ENCODE measurements around the gene COG6.

The COG6 gene

GRCh38 chr13:39655569-39656324, at the start of gene COG6:
COG6 (plus strand) TSS chr13:39655662; CDS start chr13:39655727, 65 bp downstream.
- H3K36me3 Mint-ChIP-seq, result peaks cover 4% of the 10 kb centered on the region
- H3K27me3 Mint-ChIP-seq, result no peaks in the 10 kb centered on the region
- peak within 1 kb of the TSS; percentile 93 for H3K27ac Mint-ChIP-seq
- ATAC-seq (ENCODE audit: low read depth) (peak; percentile 93), DNase-seq (ENCODE audit: low spot score in 2 of 2) (peak; percentile 97 to 98)
- peaks cover 20% of the 10 kb centered on the region for H3K4me1 Mint-ChIP-seq
- peak within 1 kb of the TSS; percentile 89 for H3K4me3 Mint-ChIP-seq
- H3K9me3 Mint-ChIP-seq, result peaks cover 2% of the 10 kb centered on the region

DNA sequence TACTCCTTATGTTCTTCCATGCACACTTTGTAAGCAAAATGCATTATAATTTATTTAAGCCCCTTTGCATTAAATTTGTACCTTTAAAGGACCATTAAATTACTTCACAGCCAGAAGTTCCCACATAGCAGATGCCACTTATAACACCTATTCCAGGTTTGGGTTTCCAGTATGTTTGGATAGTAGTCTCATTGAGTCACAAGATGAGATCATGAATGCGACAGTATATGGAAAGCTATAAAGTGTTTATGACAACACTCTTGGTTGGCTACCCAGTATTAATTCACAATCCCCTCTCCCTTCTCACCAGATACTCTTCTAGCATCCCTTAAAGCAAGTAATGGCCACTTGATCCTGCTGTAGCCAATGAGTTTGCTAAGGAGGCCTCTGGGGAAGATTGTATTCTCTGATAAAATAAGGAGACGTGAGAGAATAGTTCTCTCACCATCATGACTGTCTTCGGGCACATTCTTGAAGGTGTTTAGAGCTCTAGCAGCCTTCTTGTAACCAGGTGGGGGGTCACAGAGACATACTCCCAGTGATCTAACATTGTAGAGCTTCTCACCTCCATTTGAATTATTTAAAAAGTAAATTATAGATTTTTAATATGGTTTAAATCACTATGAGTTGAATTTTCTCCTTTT, 49.7 kb upstream of the COG6 start:
- DNase-seq (ENCODE audit: low spot score in 2 of 2), result no peak
- no peak overlapping the region for H3K4me3 Mint-ChIP-seq
- peaks cover 9% of the 10 kb centered on the region for H3K4me1 Mint-ChIP-seq
- H3K27ac Mint-ChIP-seq, result no peak overlapping the region
- no peak for ATAC-seq (ENCODE audit: low read depth)
- H3K36me3 Mint-ChIP-seq, result no peaks in the 10 kb centered on the region
- peaks cover 19% of the 10 kb centered on the region for H3K27me3 Mint-ChIP-seq
- H3K9me3 Mint-ChIP-seq, result no peaks in the 10 kb centered on the region

GRCh38 chr13:39607876-39608275, 47.6 kb upstream of the COG6 start:
- Mint-ChIP-seq H3K27ac (no peak overlapping the region), H3K9me3 (no peaks in the 10 kb centered on the region), H3K4me1 (peaks cover 3% of the 10 kb centered on the region), H3K4me3 (no peak overlapping the region), H3K27me3 (peaks cover 9% of the 10 kb centered on the region), H3K36me3 (no peaks in the 10 kb centered on the region)
- ATAC-seq (ENCODE audit: low read depth), result no peak
- DNase-seq (ENCODE audit: low spot score in 2 of 2), result no peak

DNA sequence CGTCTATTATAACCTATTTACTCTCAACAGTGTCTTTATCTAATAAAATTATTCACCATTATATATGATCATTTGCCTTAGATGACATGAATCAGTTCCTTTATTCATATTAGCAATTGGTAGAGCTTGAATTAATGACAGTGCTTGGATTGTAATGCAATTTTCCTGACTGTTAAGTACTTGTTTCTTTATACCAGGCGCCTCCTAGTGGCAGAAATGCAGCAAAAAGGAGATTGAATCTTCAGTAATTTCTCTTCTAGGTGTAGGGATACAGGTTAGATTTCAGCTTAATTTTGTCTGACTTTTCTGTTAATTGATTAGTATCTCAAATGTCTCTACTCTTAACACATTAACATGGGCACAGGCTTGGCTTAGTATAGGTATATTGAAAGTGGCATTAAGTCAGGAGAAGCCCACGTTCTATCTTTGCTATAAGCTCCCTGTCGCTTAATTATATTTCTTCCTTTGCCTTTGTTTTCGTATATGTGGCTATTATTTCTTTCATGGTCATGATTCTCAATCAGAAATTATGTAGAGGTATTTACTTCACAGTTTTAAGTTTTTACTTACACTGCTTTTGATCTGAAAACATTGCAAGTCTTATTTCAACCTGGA, 43.3 kb upstream of the COG6 start:
- Mint-ChIP-seq H3K4me1 (no peaks in the 10 kb centered on the region), H3K27me3 (peaks cover 10% of the 10 kb centered on the region), H3K36me3 (no peaks in the 10 kb centered on the region), H3K9me3 (no peaks in the 10 kb centered on the region), H3K27ac (no peak overlapping the region), H3K4me3 (no peak overlapping the region)
- ATAC-seq (ENCODE audit: low read depth) (no peak), DNase-seq (ENCODE audit: low spot score in 2 of 2) (peak; percentile 31 to 35)

DNA sequence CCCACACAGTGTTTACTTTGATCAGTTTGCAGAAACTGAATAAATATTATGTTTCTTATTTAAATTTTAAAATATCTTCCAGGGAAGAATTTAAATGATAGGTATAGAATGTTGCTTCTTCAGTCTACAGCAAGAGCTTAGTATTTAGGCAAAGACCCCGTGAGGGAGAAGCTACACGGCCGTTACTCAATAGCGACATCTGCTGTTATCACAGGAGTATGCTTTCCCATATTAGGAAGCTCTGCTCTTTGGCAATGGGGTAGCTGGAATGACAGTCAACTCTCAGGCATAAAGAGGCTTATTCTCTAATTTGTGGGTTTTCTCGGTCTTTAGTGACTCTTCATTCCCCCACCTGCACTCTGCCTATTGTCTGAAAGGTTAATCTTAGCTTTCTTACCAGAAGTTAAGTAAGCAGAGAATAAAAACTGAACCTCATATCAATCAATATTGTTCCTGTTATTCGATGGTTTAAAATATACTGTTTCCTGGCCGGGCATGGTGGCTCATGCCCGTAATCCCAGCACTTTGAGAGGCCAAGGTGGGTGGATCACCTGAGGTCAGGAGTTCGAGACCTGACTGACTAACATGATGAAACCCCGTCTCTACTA, 39.3 kb upstream of the COG6 start:
- Mint-ChIP-seq H3K27me3 (peaks cover 10% of the 10 kb centered on the region), H3K9me3 (no peaks in the 10 kb centered on the region), H3K4me1 (no peaks in the 10 kb centered on the region), H3K4me3 (no peak overlapping the region), H3K27ac (no peak overlapping the region), H3K36me3 (no peaks in the 10 kb centered on the region)
- peak in 1 of 2 donors; percentile 32 for DNase-seq (ENCODE audit: low spot score in 2 of 2)
- peak; percentile 72 for ATAC-seq (ENCODE audit: low read depth)

GRCh38 chr13:39618561-39618960, 36.9 kb upstream of the COG6 start:
- ATAC-seq (ENCODE audit: low read depth), result no peak
- Mint-ChIP-seq H3K36me3 (no peaks in the 10 kb centered on the region), H3K27ac (no peak overlapping the region), H3K4me1 (no peaks in the 10 kb centered on the region), H3K9me3 (no peaks in the 10 kb centered on the region), H3K4me3 (no peak overlapping the region), H3K27me3 (peaks cover 11% of the 10 kb centered on the region)
- no peak for DNase-seq (ENCODE audit: low spot score in 2 of 2)

DNA sequence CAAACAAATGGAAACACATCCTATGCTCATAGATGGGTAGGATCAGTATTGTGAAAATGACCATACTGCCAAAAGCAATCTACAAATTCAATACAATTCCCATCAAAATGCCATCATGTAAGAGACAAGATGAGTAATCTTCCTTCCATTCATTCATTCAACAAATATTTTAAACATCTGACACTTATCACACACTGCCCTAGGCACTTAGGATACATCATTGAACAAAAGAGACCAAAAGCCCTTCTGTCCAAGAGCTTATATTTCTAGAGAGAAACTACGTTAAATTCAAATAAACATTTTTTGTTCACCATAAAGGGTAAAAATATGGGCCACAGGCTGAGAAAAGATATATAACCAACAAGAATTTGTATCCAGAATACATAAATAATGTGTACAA, 32.0 kb upstream of the COG6 start:
- peaks cover 9% of the 10 kb centered on the region for H3K27me3 Mint-ChIP-seq
- no peak overlapping the region for H3K27ac Mint-ChIP-seq
- H3K9me3 Mint-ChIP-seq, result no peaks in the 10 kb centered on the region
- DNase-seq (ENCODE audit: low spot score in 2 of 2) (no peak), ATAC-seq (ENCODE audit: low read depth) (no peak)
- no peaks in the 10 kb centered on the region for H3K4me1 Mint-ChIP-seq
- no peaks in the 10 kb centered on the region for H3K36me3 Mint-ChIP-seq
- H3K4me3 Mint-ChIP-seq, result no peak overlapping the region

GRCh38 chr13:39631307-39631706, 24.2 kb upstream of the COG6 start:
- Mint-ChIP-seq H3K36me3 (peaks cover 2% of the 10 kb centered on the region), H3K9me3 (peaks cover 10% of the 10 kb centered on the region)
- ATAC-seq (ENCODE audit: low read depth), result no peak

GRCh38 chr13:39632994-39633393, 22.5 kb upstream of the COG6 start:
- Mint-ChIP-seq H3K36me3 (peaks cover 2% of the 10 kb centered on the region), H3K27me3 (peaks cover 4% of the 10 kb centered on the region), H3K27ac (no peak overlapping the region), H3K4me3 (no peak overlapping the region), H3K9me3 (peaks cover 12% of the 10 kb centered on the region), H3K4me1 (peaks cover 3% of the 10 kb centered on the region)
- DNase-seq (ENCODE audit: low spot score in 2 of 2), result no peak
- ATAC-seq (ENCODE audit: low read depth), result no peak

More at GRCh38 chr13:39631307-39631706, 24.2 kb upstream of the COG6 start:
- DNase-seq (ENCODE audit: low spot score in 2 of 2), result no peak
- H3K4me1 Mint-ChIP-seq, result peaks cover 3% of the 10 kb centered on the region
- no peak overlapping the region for H3K27ac Mint-ChIP-seq
- H3K4me3 Mint-ChIP-seq, result no peak overlapping the region
- H3K27me3 Mint-ChIP-seq, result peaks cover 2% of the 10 kb centered on the region

DNA sequence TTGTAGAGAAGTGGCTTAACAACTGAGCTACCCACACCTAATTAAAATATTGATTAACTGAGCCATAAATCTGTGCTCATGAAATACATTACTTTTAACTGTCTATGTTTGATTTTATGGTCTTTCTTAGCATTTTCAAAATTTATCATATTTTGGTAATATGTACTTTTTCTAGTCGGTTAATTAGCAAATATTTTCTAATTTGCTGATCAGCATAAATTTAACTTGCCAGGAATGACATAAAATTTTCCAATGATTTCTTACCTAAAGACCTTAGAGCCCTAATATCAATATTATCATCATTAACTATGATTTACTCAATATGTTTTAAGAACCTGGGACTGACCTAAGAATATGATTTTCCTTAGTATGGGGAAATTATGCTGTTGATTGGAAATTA, 19.9 kb upstream of the COG6 start:
- H3K4me1 Mint-ChIP-seq, result no peaks in the 10 kb centered on the region
- H3K36me3 Mint-ChIP-seq, result peaks cover 2% of the 10 kb centered on the region
- DNase-seq (ENCODE audit: low spot score in 2 of 2) (no peak), ATAC-seq (ENCODE audit: low read depth) (no peak)
- H3K27me3 Mint-ChIP-seq, result peaks cover 4% of the 10 kb centered on the region
- peaks cover 12% of the 10 kb centered on the region for H3K9me3 Mint-ChIP-seq
- H3K27ac Mint-ChIP-seq, result no peak overlapping the region
- no peak overlapping the region for H3K4me3 Mint-ChIP-seq

DNA sequence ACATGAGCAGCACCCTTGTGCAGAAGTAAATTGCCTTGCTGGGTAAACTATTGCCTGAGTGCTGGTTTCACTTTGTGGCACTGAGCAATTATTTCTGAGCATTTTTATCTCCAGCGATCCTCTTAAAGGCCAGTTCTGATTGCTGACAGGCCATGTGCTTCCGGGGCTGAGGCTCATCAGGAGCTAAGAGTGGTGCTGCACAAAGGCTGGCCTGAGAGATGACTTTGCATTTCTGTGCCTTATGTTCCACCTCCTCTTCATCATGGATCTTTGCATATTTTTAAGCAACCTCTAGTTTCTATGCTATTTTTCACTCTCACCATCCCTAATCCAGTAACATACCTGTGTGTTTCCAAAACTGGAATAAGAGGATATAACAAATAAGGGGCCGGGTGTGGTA, 17.6 kb upstream of the COG6 start:
- Mint-ChIP-seq H3K27me3 (peaks cover 13% of the 10 kb centered on the region), H3K4me3 (no peak overlapping the region), H3K36me3 (peaks cover 2% of the 10 kb centered on the region), H3K4me1 (no peaks in the 10 kb centered on the region), H3K9me3 (peaks cover 4% of the 10 kb centered on the region), H3K27ac (no peak overlapping the region)
- DNase-seq (ENCODE audit: low spot score in 2 of 2) (no peak), ATAC-seq (ENCODE audit: low read depth) (no peak)

- no peak for ATAC-seq (ENCODE audit: low read depth)
- Mint-ChIP-seq H3K27ac (no peak overlapping the region), H3K4me3 (no peak overlapping the region), H3K36me3 (no peaks in the 10 kb centered on the region), H3K4me1 (no peaks in the 10 kb centered on the region), H3K27me3 (peaks cover 11% of the 10 kb centered on the region), H3K9me3 (peaks cover 2% of the 10 kb centered on the region)
- DNase-seq (ENCODE audit: low spot score in 2 of 2), result no peak
Measured at GRCh38 chr13:39641645-39642044, 13.8 kb upstream of the COG6 start.

GRCh38 chr13:39646122-39646521, 9.3 kb upstream of the COG6 start:
- Mint-ChIP-seq H3K9me3 (no peaks in the 10 kb centered on the region), H3K27ac (no peak overlapping the region), H3K4me3 (no peak overlapping the region)

GRCh38 chr13:39655041-39655568, 357 bp upstream of the COG6 start:
- no peak for DNase-seq (ENCODE audit: low spot score in 2 of 2)
- peak overlapping the region; percentile 93 for H3K27ac Mint-ChIP-seq
- H3K27me3 Mint-ChIP-seq, result peaks cover under 1% of the 10 kb centered on the region
- peak overlapping the region; percentile 89 for H3K4me3 Mint-ChIP-seq
- peaks cover 2% of the 10 kb centered on the region for H3K36me3 Mint-ChIP-seq
- H3K9me3 Mint-ChIP-seq, result peaks cover 2% of the 10 kb centered on the region
- peak; percentile 2 for ATAC-seq (ENCODE audit: low read depth)
- H3K4me1 Mint-ChIP-seq, result peaks cover 20% of the 10 kb centered on the region

More at GRCh38 chr13:39646122-39646521, 9.3 kb upstream of the COG6 start:
- peaks cover 6% of the 10 kb centered on the region for H3K27me3 Mint-ChIP-seq
- ATAC-seq (ENCODE audit: low read depth), result no peak
- H3K4me1 Mint-ChIP-seq, result no peaks in the 10 kb centered on the region
- no peak for DNase-seq (ENCODE audit: low spot score in 2 of 2)
- no peaks in the 10 kb centered on the region for H3K36me3 Mint-ChIP-seq
